H1 (cell line): ENCODE measurements around the gene ANXA5. TPM values are rescaled to one million over a fixed set of nuclear protein-coding genes. Genes with fewer than 3 reads are reported as not detected.
A peak's percentile ranks its signal among the peaks of the same experiment; 100 is the strongest.

Experiments used
- CTCF ChIA-PET: fragments of 300-600 bp; sonication (Branson Sonifier 250); formaldehyde crosslinking; loops from one replicate; lab custom pipeline; 2021; ENCODE audit not compliant: partially characterized antibody; lab: Charles Lee
- POLR2A ChIA-PET: fragments of 300-600 bp; sonication (Branson Sonifier 250); formaldehyde crosslinking; loops from one replicate; lab custom pipeline; 2021; ENCODE audit warnings: inconsistent platforms; ENCODE audit not compliant: partially characterized antibody; lab: Charles Lee
- DNase-seq, 2 experiments: peaks; one replicate each; pipeline versions ENCODE4 v3.0.0 to v3.0.0-alpha.2; 2010 to 2022; ENCODE audit warnings: low spot score in 2 of 2, low read depth in 1 of 2, mixed read lengths in 1 of 2
- FAIRE-seq: peaks from 2 replicates; lab custom pipeline; 2011; peaks lifted over from hg19 to GRCh38; lab: Jason Lieb, UNC
- H2AFZ ChIP-seq: 2 replicates; pipeline ENCODE4 v1.8.1; 2012; ENCODE audit warnings: low read length, inconsistent platforms
- H2AK5ac ChIP-seq: 2 replicates; pipeline ENCODE4 v1.6.1; 2013; ENCODE audit warnings: low read depth, low read length
- H2BK120ac ChIP-seq: replicated peaks from 2 replicates; pipeline ENCODE3; 2013; ENCODE audit warnings: low read depth, low read length, inconsistent platforms
- H2BK12ac ChIP-seq: 2 replicates; pipeline ENCODE4 v1.6.1; 2013; ENCODE audit warnings: low read depth, low read length
- H2BK15ac ChIP-seq: 2 replicates; pipeline ENCODE4 v1.6.1; 2013; ENCODE audit warnings: low read length
- H2BK20ac ChIP-seq: 2 replicates; pipeline ENCODE4 v1.6.1; 2013; ENCODE audit warnings: low read length
- H2BK5ac ChIP-seq: 2 replicates; pipeline ENCODE4 v1.6.1; 2013; ENCODE audit warnings: low read depth, low read length
- H3K14ac ChIP-seq: 2 replicates; pipeline ENCODE4 v1.6.1; 2013; ENCODE audit warnings: inconsistent platforms; ENCODE audit not compliant: insufficient read length
- H3K18ac ChIP-seq: 2 replicates; pipeline ENCODE4 v1.6.1; 2013; ENCODE audit warnings: low read length; ENCODE audit errors: extremely low read depth
- H3K23ac ChIP-seq: 2 replicates; pipeline ENCODE4 v1.6.1; 2013; ENCODE audit warnings: inconsistent platforms; ENCODE audit not compliant: insufficient read length
- H3K23me2 ChIP-seq: 2 replicates; pipeline ENCODE4 v1.6.1; 2013; ENCODE audit warnings: low read depth, low read length
- H3K27ac ChIP-seq: 2 replicates; pipeline ENCODE4 v1.6.1; 2011; ENCODE audit warnings: low read depth, low read length, inconsistent platforms
- H3K27me3 ChIP-seq, 4 experiments: replicated peaks in 1 of 4; 1 replicate in 1 of 4; 2 replicates in 3 of 4; pipeline versions ENCODE4 v1.6.1 to v1.8.1; 2011 to 2013; ENCODE audit warnings: low read length in 3 of 4, mild to moderate bottlenecking in 3 of 4, inconsistent platforms in 2 of 4, mixed read lengths in 2 of 4, moderate library complexity in 1 of 4; ENCODE audit not compliant: control insufficient read depth in 3 of 4, insufficient read depth in 3 of 4; ENCODE audit errors: extremely low read depth in 1 of 4
- H3K36me3 ChIP-seq, 4 experiments: 2 replicates each; pipeline versions ENCODE4 v1.6.1 to v1.8.1; 2011 to 2013; ENCODE audit warnings: mild to moderate bottlenecking in 4 of 4, low read length in 3 of 4, moderate library complexity in 2 of 4, control low read depth in 1 of 4, inconsistent platforms in 1 of 4; ENCODE audit not compliant: insufficient read depth in 4 of 4, control insufficient read depth in 2 of 4
- H3K4ac ChIP-seq: replicated peaks from 2 replicates; pipeline ENCODE3; 2013; ENCODE audit warnings: low read length, low read depth, mixed read lengths, inconsistent platforms; ENCODE audit not compliant: insufficient read length
- H3K4me1 ChIP-seq, 4 experiments: replicated peaks in 1 of 4; 1 replicate in 1 of 4; 2 replicates in 3 of 4; pipeline versions ENCODE4 v1.6.1 to v1.8.1; 2011 to 2013; ENCODE audit warnings: low read length in 3 of 4, inconsistent platforms in 2 of 4, mixed read lengths in 1 of 4; ENCODE audit not compliant: insufficient read depth in 4 of 4, control insufficient read depth in 3 of 4
- H3K4me2 ChIP-seq, 2 experiments: 2 replicates each; pipeline versions ENCODE4 v1.6.1 to v1.8.1; 2011 to 2013; ENCODE audit warnings: low read depth in 2 of 2, low read length in 2 of 2, control low read depth in 1 of 2, inconsistent platforms in 1 of 2, mild to moderate bottlenecking in 1 of 2; ENCODE audit not compliant: insufficient read depth in 1 of 2
- H3K4me3 ChIP-seq, 4 experiments: fragments of 200-600, 300-600 bp in 1 of 4; sonication (generic), shearing (Covaris generic), sonication (Bioruptor Twin) in 1 of 4; 2 replicates each; pipeline versions ENCODE4 v1.5.1 to v1.8.1; 2011 to 2016; ENCODE audit warnings: low read length in 4 of 4, low read depth in 3 of 4, control low read depth in 2 of 4, inconsistent platforms in 2 of 4, mild to moderate bottlenecking in 2 of 4, mixed read lengths in 1 of 4, moderate library complexity in 1 of 4; ENCODE audit not compliant: insufficient read depth in 2 of 4; ENCODE audit errors: extremely low read depth in 1 of 4
- H3K56ac ChIP-seq: replicated peaks from 2 replicates; pipeline ENCODE3; 2013; ENCODE audit warnings: low read depth, mild to moderate bottlenecking, mixed read lengths, low read length, inconsistent platforms; ENCODE audit not compliant: insufficient read length
- H3K79me1 ChIP-seq: 2 replicates; pipeline ENCODE4 v1.6.1; 2013; ENCODE audit warnings: low read depth, low read length, control low read depth
- H3K79me2 ChIP-seq, 2 experiments: 2 replicates each; pipeline versions ENCODE4 v1.6.1 to v1.8.1; 2012 to 2013; ENCODE audit warnings: low read length in 2 of 2, mild to moderate bottlenecking in 2 of 2, inconsistent platforms in 1 of 2; ENCODE audit not compliant: insufficient read depth in 2 of 2, control insufficient read depth in 1 of 2
- H3K9ac ChIP-seq, 4 experiments: replicated peaks in 1 of 4; 1 replicate in 1 of 4; 2 replicates in 3 of 4; pipeline versions ENCODE4 v1.6.1 to v1.8.1; 2011 to 2013; ENCODE audit warnings: low read depth in 3 of 4, low read length in 3 of 4, control low read depth in 2 of 4, mild to moderate bottlenecking in 2 of 4, moderate library complexity in 2 of 4, inconsistent platforms in 1 of 4; ENCODE audit errors: extremely low read depth in 1 of 4
- H3K9me3 ChIP-seq, 2 experiments: 2 replicates each; pipeline versions ENCODE4 v1.6.1 to v1.8.1; 2012 to 2013; ENCODE audit warnings: mild to moderate bottlenecking in 2 of 2, moderate library complexity in 2 of 2, control low read depth in 1 of 2, inconsistent platforms in 1 of 2, low read depth in 1 of 2, low read length in 1 of 2, mixed read lengths in 1 of 2; ENCODE audit not compliant: insufficient read depth in 2 of 2
- H4K20me1 ChIP-seq, 2 experiments: replicated peaks in 1 of 2; 2 replicates each; pipeline versions ENCODE3 to v1.8.1; 2011 to 2013; ENCODE audit warnings: inconsistent platforms in 2 of 2, low read length in 2 of 2, mild to moderate bottlenecking in 1 of 2; ENCODE audit not compliant: insufficient read depth in 2 of 2, control insufficient read depth in 1 of 2
- H4K5ac ChIP-seq: 2 replicates; pipeline ENCODE4 v1.6.1; 2013; ENCODE audit warnings: low read length, low read depth, mixed read lengths, inconsistent platforms; ENCODE audit not compliant: insufficient read length
- H4K8ac ChIP-seq: 2 replicates; pipeline ENCODE4 v1.8.0; 2013; ENCODE audit warnings: mild to moderate bottlenecking, moderate library complexity, low read length, inconsistent platforms; ENCODE audit not compliant: insufficient read depth; ENCODE audit errors: extremely low read depth
- H4K91ac ChIP-seq: replicated peaks from 2 replicates; pipeline ENCODE3; 2013; ENCODE audit warnings: low read length, mixed read lengths, inconsistent platforms; ENCODE audit not compliant: insufficient read length
- CHD2 ChIP-seq: IDR thresholded peaks from 2 replicates; pipeline ENCODE4 v1.6.1; 2012; ENCODE audit warnings: low read length, improper control_type of control experiment
- SP1 ChIP-seq: IDR thresholded peaks from 2 replicates; pipeline ENCODE4 v1.6.1; 2011; ENCODE audit warnings: low read depth, low read length
- WGBS, 2 experiments: shearing (Covaris generic) in 1 of 2; methylation state at CpG; one replicate each; pipeline versions ENCODE4 v1.1.6 to v1.1.7; 2013 to 2015; ENCODE audit warnings: low lambda C conversion rate in 2 of 2, mixed read lengths in 2 of 2, inconsistent platforms in 1 of 2, low coverage in 1 of 2, missing lambda C conversion rate in 1 of 2; ENCODE audit not compliant: insufficient replicate concordance in 2 of 2, insufficient coverage in 1 of 2, insufficient read length in 1 of 2; ENCODE audit errors: extremely low coverage in 1 of 2, missing lambda C conversion rate in 1 of 2; 5-methylcytosine and 5-hydroxymethylcytosine counted together
- polyA plus RNA-seq, 7 experiments: library from polyadenylated mRNA; depleted of rRNA in 3 of 7; stranded (reverse) in 5 of 7; unstranded in 2 of 7; fragments of >200 nt in 5 of 7; fragments of 200-250 nt in 2 of 7; gene quantifications; 1 replicate in 5 of 7; 2 replicates in 1 of 7; 4 replicates in 1 of 7; pipeline versions ENCODE4 v1.2.1 to v1.2.3, GENCODE V29; 2011 to 2013; ENCODE audit warnings: missing spikeins in 2 of 7, mixed read lengths in 2 of 7
- total RNA-seq: library from RNA; stranded (reverse); fragmentation: NEBNext Ultra II Directional; extraction: Animal tissue kit (Norgen Biotek cat#: 25700); gene quantifications from 2 replicates; pipeline ENCODE4 v1.2.1, GENCODE V29; 2021
- TF ChIP-seq, protein P1 (sequence below): IDR thresholded peaks from 2 replicates; pipeline ENCODE4 v1.6.1; 2012; ENCODE audit warnings: low read length, inconsistent platforms

ANXA5 gene
- total and polyA plus RNA-seq, 2 of the 8 experiments (the other 6 are each of a cell fraction or from before 2014, with no cell fraction given) = 213 to 221 TPM

DNA sequence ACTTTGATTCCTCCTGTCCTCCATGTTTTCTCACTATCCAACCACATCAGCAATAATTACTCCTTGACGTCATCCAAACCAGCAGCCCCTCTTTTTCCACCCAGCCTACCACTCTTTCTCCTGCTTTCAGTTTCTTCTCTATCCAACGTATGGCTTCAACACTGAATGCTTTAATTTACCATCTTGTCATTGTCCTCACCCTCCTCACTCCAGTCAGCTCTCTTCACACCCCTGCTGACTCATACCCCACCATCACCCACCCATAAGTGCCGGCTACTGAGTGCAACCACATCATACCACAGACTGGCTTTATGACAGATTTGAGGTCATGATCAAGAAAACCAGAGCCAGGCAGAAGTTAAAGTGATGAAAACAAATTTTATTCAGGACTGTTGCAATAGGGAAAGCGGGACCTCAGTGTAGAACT is 9.8 kb upstream of the ANXA5 start:
- Histone ChIP-seq H4K8ac (no peak overlapping the region), H3K4me1 (peaks cover 0 to 2% (median 0%) of the 10 kb centered on the region in 4 experiments; a peak in 2 of 7 replicates), H2AK5ac (no peak overlapping the region), H3K56ac (no peak overlapping the region), H2BK20ac (peak overlapping the region; percentile 15; the same call in 1 of the 2 replicates), H4K20me1 (no peaks in the 10 kb centered on the region), H3K4me3 (no peak overlapping the region), H3K4ac (no peak overlapping the region), H2BK120ac (no peak overlapping the region), H3K79me1 (no peaks in the 10 kb centered on the region), H4K91ac (no peak overlapping the region), H3K79me2 (no peaks in the 10 kb centered on the region), H3K14ac (no peak overlapping the region), H3K27me3 (no peaks in the 10 kb centered on the region), H4K5ac (no peak overlapping the region), H3K9me3 (peaks cover 2 to 5% of the 10 kb centered on the region in 2 experiments; a peak in 1 of 4 replicates), H2AFZ (no peak overlapping the region), H3K27ac (no peak overlapping the region), H2BK12ac (no peak overlapping the region), H3K23me2 (no peaks in the 10 kb centered on the region), H2BK5ac (no peak overlapping the region), H3K4me2 (no peak overlapping the region), H3K9ac (no peak overlapping the region), H3K18ac (no peak overlapping the region), H3K36me3 (no peaks in the 10 kb centered on the region), H2BK15ac (no peak overlapping the region), H3K23ac (no peak overlapping the region)
- DNase-seq (no peak), FAIRE-seq (no peak)
- POLR2A ChIA-PET = no interaction called here
- TF ChIP-seq CHD2 (no peak), SP1 (no peak)
- TF ChIP-seq, protein P1, sequence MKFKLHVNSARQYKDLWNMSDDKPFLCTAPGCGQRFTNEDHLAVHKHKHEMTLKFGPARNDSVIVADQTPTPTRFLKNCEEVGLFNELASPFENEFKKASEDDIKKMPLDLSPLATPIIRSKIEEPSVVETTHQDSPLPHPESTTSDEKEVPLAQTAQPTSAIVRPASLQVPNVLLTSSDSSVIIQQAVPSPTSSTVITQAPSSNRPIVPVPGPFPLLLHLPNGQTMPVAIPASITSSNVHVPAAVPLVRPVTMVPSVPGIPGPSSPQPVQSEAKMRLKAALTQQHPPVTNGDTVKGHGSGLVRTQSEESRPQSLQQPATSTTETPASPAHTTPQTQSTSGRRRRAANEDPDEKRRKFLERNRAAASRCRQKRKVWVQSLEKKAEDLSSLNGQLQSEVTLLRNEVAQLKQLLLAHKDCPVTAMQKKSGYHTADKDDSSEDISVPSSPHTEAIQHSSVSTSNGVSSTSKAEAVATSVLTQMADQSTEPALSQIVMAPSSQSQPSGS = no peak
- WGBS, 2 experiments = 84% methylated on average over 4 of the region's 4 CpGs; no CpG with 5 or more reads in 1 of the 2 experiments
- CTCF ChIA-PET = no interaction called here
